Activated T-helper 9 cell treated with anti-CD3 and anti-CD28 coated beads, Interleukin-2, amount 50 U/mL, for 16 hours (primary cell): Measurements from ENCODE around the gene KIF18A.

ENCODE experiments used
- DNase-seq: peaks from one replicate; pipeline ENCODE4 v3.0.0-alpha.2; 2020; ENCODE audit warnings: low read depth

KIF18A gene

DNA sequence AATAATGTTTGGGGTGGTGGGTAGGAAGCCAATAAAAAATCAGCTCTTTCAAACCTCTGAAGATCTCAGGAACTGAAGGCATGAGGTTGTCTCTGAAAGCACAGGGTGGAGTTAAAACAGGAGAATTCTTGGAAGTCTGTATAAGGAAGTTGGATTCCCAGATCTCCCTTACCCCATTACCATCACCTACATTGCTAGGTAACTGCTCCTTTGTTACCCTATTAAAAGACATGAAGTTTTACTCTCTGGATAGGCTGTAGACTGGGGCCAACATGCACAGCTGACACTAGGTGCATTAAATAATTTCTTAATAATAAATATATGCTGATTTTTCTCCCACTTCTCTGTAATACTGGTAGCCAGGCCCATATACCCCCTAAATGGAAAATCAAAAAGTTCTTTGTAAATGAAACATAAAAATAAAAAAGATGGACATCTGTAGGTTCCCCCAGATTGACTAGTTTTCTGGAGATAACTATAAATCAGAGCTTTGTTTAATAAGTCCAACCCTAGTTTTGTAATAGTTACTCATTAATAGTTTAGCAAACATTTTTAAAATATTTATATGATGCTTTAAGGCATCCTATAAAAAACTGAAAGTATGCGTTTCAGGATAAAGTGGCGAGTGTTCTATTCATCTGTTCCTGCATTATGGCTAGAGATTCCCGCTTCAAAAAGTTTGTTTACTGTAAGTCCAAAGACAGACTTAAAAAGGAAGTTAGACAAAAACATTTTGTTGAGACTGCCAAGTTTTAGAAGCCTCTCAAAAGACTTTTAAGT is 63.8 kb downstream of the KIF18A start:
- no peak for DNase-seq

GRCh38 chr11:28040384-28040783 is 67.6 kb downstream of the KIF18A start:
- DNase-seq, result no peak

DNA sequence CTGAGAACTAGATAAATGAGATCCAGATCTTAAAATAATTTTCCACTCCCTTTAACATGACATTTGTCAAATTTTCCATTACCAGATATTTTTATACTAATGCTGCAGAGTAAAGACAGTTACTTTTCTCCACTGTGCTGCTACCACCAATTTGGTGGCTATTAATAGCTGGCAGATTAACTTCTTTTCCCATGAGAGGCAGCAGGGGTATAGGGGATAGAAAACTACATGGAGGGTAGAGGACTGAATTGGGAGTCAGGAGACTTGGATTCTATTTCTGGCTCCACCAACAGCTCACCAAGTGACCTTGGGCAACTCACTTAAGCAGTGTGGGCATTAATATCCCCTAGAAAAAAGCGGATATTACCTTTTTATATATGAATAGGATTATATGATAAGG is 69.2 kb downstream of the KIF18A start:
- DNase-seq, result no peak

GRCh38 chr11:28026634-28027290 is 81.2 kb downstream of the KIF18A start:
- DNase-seq, result no peak

GRCh38 chr11:28017816-28018215 is 90.1 kb downstream of the KIF18A start:
- no peak for DNase-seq

GRCh38 chr11:28011813-28012212 is 96.1 kb downstream of the KIF18A start:
- no peak for DNase-seq

DNA sequence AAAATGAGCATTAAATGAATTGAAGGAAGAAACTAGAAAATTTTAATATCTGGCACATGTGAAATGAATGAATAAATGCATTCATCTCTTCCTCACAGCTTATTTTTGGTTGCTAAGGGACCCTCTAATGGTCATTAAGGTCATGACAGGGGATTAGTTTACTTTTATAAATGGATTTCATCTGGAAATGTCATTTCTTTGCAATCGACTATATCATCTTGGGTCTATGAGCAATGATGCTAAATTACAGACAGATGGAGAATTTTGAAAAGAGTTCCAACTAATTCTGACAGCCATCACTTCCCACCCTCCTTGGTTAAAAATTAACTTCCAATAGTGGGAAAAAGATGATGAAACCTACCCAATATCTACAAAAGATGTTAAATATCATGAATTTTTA is 98.0 kb downstream of the KIF18A start:
- DNase-seq, result no peak

DNA sequence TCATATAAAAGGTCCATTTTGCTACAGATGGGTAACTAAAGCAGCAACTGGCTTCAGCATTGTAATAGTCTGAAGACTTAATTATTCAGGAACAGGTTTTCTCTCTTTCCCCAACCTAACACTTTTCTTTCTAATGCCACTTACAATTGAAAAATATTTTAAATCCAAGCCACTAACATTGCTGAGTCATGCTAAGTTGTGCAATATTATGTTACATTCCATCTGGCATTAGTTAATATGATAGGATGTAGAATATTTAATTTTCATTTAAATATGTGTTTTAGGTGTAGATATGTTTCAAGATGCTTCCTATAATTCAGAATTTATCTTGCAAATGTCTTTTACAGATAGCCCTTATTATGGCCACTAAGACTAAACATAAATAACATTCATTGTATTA is 98.6 kb downstream of the KIF18A start:
- no peak for DNase-seq

- DNase-seq, result no peak
Observed at GRCh38 chr11:28003615-28004014, 104.3 kb downstream of the KIF18A start.

DNA sequence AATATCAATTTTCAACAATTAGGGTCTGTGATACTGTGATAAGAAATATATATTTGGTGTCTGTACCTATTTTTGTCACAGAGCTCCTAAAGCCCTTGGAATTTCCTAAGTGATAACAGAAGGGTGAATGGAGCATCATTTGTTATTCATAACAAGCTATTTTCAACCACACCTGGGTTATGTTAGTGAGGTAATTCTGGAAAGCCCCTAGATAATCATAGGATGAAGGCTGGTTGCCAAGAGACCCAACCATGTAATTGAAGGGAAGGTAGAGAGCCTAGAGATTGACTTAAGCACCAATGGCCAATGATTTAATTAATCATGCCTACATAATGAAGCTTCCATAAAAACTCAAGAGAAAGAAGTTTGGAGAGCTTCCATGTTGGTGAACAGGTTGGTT is 109.4 kb downstream of the KIF18A start:
- DNase-seq, result no peak

DNA sequence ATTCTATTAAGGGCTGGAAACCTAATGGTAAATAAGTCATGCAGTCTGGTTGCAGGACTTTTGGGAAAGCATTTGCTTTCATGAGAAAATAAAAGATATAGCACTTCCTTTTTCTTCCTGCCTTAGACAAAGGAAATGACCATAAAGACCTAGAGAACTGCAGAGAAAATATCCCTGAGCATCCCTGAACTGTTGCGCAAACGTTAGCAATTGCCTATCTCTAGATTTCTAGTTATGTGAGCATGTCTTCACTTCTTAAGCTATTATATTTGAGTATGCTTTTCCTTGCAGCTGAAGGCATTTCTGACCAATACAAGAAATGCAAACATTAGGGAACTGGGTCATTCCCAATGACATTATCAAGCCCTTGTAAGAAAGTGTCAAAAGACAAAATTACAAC is 110.6 kb downstream of the KIF18A start:
- DNase-seq, result no peak

- no peak for DNase-seq
Observed at GRCh38 chr11:27996066-27996465, 111.9 kb downstream of the KIF18A start.

DNA sequence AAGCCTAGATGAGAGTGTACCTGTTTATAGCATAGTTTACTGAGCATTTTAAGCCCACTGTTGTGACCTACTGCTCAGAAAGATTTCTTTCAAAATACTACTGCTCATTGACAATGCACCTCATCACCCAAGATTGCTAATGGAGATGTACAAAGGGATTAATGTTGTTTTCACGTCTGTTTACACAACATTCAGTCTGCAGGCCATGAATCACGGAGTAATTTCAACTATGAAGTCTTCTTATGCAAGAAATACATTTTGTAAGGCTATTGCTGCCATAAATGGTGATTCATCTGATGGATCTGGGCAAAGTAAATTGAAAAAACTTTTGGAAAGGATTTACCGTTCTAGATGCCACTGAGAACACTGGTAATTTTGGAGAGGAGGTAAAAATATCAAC is 112.9 kb downstream of the KIF18A start:
- no peak for DNase-seq

- DNase-seq, result no peak
Observed at GRCh38 chr11:27991736-27992135, 116.2 kb downstream of the KIF18A start.

GRCh38 chr11:27977527-27977926 is 130.4 kb downstream of the KIF18A start:
- DNase-seq, result no peak

DNA sequence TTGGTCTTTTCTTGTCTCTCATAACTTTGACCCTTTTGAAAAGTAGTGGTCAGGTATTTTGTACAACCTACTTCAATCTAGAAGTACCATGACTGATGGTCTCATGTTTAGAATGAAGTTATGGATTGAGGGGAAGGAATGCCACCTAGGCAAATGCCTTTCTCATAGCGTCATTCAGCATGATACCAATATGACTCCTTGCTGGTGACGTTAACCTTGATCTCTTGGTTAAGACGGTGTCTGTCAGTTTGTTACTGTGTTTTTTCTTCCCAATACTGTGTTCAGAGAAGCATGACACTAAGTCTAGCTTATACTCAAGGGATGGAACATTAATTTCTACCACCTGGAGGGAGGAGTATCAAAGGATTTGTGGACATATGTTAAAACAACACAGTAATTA is 130.9 kb downstream of the KIF18A start:
- DNase-seq, result no peak

GRCh38 chr11:27976262-27976661 is 131.7 kb downstream of the KIF18A start:
- no peak for DNase-seq

GRCh38 chr11:27973851-27974536 is 134.0 kb downstream of the KIF18A start:
- DNase-seq, result no peak

DNA sequence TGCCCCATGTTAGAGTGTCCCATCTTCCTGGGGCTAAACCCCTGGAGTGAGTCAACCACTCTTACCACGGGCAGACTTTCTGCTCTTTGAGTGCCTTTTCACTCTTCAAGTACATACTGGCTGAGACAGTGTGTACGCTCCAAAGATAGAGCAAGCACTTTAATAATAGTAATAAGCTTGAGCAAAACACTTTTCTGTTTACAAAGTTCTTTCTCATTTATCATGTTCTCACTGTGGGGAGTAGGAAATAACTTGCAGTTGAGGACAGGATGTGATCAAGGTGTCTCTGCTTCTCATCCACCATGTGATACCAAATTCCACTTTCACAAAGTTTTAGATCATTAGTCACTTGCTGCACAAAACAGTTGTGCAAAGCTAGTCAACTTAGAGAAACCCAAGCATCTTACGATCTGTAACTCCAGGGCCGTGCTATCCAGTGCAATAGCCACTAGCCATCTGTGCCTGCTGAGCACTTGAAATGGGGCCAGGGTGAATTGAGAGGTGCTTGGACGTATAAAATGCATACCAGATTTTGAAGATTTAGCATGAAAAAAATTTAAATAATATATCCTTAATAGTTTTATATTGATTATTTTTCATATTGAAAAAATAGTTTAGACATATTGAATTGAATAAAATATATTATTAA is 135.3 kb downstream of the KIF18A start:
- DNase-seq, result no peak

DNA sequence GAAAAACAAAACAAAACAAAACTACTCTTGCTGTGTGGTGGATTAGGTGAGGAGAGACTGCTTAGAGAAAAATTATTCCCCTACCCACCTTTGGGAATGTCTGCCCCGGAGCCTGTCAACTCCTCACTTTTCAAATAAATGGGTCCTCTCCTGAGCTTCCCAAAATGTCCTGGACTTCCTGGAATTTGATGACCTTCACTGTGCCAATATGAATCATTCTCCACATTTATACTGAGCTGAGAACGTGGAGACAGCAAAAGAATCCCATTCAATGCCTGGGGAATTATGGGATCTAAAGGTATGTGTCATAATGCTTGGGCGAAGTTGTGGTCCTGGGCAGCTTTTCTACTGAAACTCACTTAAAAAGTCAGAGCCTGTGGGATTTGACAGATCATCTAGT is 136.8 kb downstream of the KIF18A start:
- no peak for DNase-seq
